Stimulated activated CD4-positive, alpha-beta T cell treated with anti-CD3 and anti-CD28 coated beads, Interleukin-12 subunit alpha, Interleukin-12 subunit beta, amount 100 ng/mL, for 4 hours (primary cell): Measurements from ENCODE around the gene LRRC45.
A peak's percentile ranks its signal among the peaks of the same experiment; 100 is the strongest.

Experiments used
- DNase-seq: peaks from one replicate; pipeline ENCODE4 v3.0.0-alpha.2; 2020

Gene LRRC45

GRCh38 chr17:82053556-82054263 is 30.6 kb downstream of the LRRC45 start:
- no peak for DNase-seq

- DNase-seq, result no peak
Measured at GRCh38 chr17:82054351-82055022, 31.4 kb downstream of the LRRC45 start.

GRCh38 chr17:82055023-82055964 is 32.2 kb downstream of the LRRC45 start:
- DNase-seq, result no peak

GRCh38 chr17:82055965-82056728 is 33.0 kb downstream of the LRRC45 start:
- no peak for DNase-seq

DNA sequence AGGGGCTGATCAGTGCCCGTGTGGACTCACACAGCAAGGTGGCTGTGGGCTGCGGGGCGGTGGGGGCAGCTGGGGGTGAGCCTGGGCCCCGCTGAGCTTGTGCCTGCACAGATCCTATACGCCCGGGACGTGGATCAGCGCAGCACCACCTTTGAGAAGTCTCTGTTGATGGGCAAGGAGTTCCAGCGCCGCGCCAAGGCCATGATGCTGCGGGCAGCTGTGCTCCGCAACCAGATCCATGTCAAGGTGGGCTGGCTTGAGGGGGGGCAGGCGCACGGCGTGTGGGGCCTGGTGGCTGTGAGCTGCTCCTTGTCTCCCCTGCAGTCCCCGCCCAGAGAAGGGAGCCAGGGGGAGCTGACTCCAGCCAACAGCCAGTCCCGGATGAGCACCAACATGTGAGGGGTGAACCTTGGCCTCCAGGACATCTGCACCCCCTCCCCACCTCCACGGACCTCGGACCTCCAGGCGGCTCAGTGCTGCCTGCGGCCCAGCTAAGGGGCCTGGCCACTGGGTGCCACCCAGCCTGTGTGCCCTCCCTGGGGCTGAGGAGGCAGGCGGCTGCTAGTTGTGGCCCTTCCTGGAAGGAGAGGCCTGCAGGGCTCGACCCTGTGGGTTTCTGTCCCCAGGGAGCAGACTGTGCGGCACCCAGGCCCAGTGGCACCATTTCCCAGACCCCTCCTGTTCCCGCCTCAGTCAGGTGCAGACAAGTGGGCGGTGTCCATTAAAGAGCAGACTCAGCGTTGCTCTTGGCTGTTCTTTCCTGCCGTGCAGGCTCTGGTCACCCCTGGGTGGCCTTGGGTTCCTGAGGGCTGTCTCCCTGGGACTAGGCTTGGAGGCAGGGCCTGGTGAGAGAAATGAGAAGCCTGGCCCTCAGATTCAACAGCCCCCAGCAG is 33.9 kb downstream of the LRRC45 start:
- DNase-seq, result no peak

DNA sequence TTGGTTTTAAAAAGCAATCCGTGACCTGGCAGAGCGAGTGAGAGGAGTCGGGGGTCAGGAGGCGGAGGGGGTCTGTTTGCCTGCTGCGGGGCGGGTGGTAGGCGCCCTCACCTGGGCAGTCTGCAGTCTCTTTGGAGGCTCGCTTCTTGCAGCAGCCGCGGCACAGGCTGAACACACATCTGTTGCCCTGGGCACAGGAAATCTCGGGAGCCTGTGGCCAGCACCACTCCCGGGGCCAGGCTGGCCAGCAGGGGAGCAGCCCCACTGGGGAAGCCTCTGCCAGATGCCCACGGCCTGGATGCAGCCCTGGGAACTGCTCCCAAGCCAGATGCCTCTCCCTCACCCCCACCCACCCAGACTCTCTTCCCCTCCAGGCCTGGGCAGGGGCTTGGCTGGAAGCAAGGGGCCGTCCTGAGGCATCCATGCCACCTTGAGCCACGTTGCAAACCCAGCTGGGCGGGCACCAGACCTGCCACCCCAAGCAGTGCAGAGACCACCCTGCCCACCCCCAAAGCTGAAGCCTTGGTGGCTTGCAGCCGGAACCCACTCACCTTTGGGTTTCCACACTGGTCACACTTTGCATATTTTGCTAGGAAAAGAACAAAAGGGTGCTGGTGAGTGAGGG is 35.2 kb downstream of the LRRC45 start:
- no peak for DNase-seq

DNA sequence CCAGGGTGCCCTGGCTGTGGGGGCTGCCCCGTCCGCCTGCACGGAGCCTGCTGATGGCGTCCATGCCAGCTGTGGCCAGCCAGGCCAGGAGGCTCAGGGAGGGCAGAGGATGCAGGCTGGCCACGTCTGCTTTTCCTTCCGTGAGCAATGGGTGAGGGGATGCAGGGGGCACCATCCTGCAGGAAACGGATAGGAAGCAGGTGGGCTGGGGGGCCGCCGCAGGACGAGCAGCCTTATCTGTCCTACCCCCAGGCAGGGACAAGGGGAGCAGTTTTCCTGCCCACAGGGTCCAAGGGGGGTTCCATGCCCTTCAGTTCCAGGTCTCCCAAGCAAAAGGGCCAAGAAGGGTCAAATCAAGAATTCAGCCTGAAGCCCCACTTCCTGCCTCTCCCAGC is 35.7 kb downstream of the LRRC45 start:
- DNase-seq, result no peak

GRCh38 chr17:82059272-82060000 is 36.3 kb downstream of the LRRC45 start:
- DNase-seq, result no peak

DNA sequence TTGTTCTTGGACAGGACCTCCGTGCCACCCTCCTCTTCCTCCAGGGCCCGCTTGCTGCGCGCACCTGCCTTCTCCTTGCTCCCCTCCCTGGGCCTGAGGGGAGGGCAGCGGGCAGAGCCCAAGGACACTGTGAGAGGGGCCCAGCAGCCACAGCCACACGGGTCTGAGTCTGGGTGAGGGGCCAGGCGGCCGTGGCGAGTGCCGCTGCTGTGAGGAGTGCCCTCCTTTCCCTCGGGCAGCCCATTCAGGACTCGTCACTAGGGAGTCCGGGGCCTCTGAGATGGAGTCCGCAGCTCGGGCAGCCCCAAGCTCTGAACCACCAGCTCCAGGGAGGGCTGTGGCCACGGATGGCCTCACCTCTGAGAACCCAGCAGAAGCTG is 36.9 kb downstream of the LRRC45 start:
- no peak for DNase-seq

DNA sequence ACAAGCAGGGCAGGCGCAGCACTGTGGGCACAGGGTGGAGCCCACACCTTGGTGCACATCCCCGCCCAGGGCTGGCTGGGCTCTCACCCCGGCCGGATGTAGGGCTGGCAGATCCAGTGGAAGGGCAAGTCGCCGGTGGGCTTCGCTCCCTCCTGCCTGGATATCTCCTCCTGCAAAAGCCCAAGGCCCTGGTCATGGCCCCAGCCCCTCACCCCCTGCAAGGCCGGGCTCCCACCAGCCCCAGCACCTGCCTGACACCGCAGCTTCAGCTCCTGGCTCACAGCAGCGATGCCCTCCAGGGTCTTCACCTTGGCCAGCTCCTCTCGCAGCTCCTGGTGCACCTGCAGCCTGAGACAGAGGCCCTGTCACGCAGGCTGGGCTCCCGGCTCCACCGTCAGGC is 37.5 kb downstream of the LRRC45 start:
- DNase-seq, result no peak

DNA sequence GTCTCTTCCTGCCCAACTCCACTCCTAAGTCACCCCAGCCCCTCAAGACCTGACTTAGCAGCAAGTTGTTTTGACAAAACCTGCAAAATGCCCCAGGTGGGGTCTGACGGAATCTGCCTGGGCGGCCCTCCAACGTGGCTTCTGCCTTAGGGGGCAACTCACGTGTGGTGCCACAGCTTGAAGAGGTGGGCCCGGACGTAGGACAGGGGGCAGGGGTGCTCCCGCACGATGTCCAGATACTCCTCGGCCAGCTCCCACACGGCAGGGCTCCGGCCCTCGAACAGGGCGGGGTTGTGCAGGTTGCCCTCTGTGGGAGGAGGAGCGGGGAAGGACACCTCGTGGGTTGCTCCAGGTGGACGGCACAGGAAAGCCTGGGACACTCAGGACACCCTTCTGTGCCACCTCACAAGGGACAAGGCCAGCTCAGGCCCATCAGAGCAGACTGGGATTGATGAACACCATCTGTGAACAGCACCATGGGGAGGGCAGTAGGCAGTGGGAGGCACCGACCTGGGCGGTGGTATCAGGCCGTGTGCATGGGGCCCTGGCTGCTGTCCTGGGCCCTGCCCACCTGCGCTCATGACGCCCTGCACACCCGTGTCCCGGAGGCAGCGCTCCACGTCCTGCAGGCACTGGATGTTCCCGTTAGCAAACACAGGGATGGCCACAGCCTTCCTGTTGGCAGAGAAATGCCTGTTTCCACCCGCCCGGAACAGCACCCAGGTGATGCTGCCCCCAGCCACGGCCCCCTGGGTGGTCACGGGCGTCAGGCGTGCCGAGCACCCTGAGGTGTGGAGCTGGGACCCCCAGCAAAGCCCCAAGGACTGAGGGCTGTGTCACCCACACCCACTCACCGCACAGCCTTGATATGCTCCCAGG is 38.2 kb downstream of the LRRC45 start:
- DNase-seq, result no peak

DNA sequence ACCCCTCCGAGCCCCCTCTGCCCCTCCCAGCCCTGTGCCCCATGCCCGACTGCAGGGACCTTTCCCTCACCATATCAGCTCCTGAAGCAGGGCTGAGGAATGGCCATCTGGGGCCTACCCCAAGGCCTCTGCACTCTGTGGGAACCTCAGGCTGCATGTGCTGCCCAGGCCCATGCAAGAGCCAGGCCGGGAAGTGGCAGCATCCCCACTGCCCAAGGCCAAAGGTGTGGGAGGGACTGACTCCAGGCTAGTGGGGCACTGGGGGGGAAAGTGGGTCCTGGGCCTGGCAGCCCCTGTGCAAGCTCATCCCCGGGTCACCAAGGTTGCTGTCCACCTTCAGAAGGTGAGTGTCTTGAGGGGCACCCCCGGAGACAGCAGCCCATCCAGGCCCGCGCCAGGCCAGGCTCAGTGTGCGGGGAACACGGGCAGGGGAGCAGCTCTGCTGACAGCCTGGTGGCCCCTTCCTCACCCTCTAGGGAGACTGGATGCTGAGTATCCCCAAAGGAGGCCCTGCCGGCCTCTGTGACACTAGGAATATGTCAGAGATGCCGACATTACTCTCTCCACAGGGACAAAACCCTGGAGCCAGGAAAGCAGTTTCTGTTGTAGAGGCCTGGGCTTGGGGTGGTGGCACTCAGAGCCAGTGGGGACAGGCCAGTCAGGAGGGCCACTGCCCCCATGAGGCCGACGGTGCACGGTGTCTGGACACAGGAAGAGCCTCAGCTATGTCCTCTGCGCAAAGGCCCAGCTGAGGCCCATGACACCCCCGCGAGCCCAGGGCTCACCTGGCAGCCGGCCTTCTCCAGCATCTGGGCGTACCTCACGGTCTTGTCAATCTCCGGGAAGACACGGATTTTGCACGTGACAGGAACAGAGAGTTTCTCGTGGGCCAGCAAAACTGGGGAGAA is 39.2 kb downstream of the LRRC45 start:
- DNase-seq, result no peak

- no peak for DNase-seq
Measured at GRCh38 chr17:82062984-82063368, 39.9 kb downstream of the LRRC45 start.

- DNase-seq, result no peak
Measured at GRCh38 chr17:82063424-82064415, 40.6 kb downstream of the LRRC45 start.

DNA sequence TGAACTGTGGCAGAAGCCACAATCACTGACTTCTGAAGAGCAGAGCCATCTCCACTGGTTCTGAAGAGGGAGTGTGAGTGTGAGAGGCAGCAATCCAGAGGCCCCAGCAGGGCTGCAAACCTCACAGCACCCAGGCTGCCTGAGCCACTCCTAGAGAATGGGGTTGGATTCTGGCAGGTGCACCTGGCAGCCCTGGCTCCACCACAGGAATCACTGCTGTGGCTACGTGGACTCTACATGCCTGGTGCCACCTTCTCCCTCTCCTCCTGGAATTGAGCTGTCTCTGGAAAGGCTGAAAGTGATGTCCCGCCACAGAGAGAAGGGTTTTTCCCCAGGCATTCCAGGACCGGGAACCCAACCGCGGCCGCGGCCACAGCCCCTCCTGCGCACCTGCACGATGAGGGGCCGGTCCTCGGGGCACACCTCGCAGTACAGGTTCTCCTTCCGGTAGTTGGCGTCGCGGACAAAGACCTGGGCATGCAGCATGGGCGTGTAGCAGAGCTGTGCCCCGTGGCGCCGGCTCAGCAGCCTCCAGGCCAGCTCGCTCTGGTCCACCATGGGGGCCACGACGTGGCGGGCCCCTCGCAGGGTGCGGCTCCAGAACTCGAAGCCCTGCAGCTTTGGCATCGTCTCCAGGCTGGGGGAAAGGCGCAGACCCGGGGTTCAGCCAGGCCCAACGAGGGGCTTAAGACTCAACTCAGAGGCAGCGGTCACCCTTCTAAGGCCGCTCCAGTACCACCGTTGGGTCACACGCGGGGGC is 41.5 kb downstream of the LRRC45 start:
- no peak for DNase-seq

GRCh38 chr17:82065193-82065637 is 42.1 kb downstream of the LRRC45 start:
- peak; percentile 38 for DNase-seq
